Measurements from ENCODE around the gene DIAPH2.

Gene DIAPH2

DNA sequence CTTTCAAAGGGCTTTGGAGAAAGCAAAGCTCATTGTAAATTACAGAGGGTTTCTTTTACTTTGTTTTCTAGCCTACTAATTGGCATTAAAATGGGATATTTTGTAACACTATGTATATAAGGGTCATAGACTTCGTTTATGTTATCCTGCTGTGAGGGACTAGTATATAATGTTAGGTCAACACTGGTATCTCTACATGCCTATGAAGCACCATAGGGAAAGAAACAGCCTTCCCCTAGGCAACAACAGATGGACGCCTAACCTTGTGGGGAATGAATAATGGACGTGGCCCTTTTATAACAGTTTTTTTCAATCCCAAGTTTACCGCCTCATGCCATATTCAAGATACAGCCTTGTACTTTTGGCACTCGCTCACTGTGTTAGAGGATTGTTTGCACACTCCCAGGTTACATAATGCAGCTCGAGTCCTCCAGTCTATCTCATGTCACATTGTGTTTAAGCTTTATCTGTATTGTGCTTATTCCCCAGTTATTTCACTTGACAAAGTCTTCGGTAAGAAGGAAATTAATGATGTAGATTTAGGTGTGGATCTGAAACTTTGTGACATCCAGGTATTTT, 910.1 kb downstream of the DIAPH2 start:
- no peak for DNase-seq (ENCODE audit: low spot score)

DNA sequence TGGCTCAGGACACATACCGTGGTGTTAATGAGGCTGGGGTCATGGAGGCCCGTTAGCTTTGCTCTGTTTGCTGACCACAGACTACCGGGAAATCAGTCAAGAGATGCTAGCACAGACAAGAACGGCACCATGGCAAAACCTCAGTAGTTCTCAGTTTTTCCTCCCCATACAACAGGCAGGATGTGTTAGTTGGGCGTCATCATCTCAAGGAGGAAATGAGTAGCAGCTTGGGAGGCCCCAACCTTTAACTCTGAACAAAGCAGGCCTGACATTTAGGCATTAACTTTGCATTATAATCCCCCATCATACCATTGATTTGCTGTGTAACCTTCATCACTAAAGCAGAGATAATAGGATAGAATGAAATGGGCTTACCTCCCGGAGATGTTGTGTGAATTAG, 913.3 kb downstream of the DIAPH2 start:
- DNase-seq (ENCODE audit: low spot score), result no peak

GRCh38 chrX:97602465-97603258, 918.0 kb downstream of the DIAPH2 start:
- DNase-seq (ENCODE audit: low spot score), result no peak

DNA sequence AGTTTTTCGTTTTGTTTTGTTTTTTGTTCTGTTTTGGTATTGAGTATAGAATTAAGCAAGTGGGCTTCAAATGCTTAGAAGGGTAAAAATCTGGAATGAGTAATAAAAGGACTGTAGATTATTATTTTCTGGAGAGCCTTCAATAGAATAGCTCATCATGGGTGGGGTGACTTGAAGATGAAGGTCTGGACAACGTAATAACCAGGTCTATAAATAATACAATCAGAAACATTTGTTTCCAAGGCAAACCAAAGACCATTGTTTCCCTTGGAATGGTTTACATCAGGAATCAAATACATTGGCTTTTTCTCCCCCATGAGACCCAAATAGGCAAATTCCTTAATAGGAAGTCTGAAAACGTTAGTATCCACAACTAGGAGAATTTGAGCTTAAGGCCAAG, 920.6 kb downstream of the DIAPH2 start:
- no peak for DNase-seq (ENCODE audit: low spot score)

GRCh38 chrX:97609357-97609756, 924.7 kb downstream of the DIAPH2 start:
- no peak for DNase-seq (ENCODE audit: low spot score)

- DNase-seq (ENCODE audit: low spot score), result no peak
Observed at GRCh38 chrX:97609938-97610337, 925.3 kb downstream of the DIAPH2 start.

DNA sequence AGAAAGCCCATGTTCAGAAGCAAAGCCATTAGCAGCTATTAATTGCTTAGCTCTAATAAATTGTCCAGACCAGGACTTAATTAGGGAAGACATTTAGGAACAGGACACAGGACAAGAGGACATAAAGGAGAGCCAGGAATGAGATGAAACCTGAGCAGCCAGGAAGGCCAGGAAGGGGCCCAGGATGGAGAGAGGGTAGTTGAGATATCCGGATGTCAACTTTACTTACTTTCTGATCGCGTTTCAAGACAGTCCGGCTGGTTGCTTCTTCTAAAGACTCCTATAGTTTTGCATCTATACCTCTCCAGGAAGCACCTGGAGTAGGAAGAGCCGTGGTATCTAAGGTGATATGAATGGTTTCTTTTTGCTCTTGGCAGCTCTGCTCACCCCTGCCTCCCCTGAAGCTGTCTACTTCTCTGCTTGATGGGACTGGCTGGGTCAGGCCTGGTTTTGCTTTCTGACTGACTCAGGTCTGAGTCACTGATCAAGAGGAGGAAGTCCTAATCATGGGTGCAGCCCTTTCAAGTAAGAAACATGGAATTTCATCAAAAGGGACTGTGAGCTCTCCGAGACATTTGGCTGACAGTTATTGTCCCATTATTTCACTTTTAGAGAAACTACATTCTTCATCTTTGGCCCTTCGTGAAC, 932.4 kb downstream of the DIAPH2 start:
- no peak for DNase-seq (ENCODE audit: low spot score)

GRCh38 chrX:97619499-97619898, 934.9 kb downstream of the DIAPH2 start:
- DNase-seq (ENCODE audit: low spot score), result no peak

- DNase-seq (ENCODE audit: low spot score), result no peak
Observed at GRCh38 chrX:97622111-97622510, 937.5 kb downstream of the DIAPH2 start.

DNA sequence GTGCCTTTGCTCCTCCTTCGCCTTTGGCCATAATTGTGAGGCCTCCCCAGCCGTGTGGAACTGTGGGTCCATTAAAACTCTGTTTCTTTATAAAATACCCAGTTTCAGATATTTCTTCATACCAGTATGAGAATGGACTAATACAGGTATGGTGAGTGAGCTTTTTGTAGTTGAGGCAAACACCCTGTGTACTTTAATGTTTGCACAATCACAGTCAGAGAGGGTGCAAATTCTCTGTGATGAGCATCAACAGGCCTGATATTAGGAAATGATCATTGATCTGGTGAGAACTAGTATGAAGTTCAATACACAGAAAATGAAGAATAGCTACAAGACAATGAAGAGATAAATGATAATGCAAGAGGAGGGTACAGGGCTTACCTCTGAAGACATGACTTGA, 943.7 kb downstream of the DIAPH2 start:
- DNase-seq (ENCODE audit: low spot score), result no peak

DNA sequence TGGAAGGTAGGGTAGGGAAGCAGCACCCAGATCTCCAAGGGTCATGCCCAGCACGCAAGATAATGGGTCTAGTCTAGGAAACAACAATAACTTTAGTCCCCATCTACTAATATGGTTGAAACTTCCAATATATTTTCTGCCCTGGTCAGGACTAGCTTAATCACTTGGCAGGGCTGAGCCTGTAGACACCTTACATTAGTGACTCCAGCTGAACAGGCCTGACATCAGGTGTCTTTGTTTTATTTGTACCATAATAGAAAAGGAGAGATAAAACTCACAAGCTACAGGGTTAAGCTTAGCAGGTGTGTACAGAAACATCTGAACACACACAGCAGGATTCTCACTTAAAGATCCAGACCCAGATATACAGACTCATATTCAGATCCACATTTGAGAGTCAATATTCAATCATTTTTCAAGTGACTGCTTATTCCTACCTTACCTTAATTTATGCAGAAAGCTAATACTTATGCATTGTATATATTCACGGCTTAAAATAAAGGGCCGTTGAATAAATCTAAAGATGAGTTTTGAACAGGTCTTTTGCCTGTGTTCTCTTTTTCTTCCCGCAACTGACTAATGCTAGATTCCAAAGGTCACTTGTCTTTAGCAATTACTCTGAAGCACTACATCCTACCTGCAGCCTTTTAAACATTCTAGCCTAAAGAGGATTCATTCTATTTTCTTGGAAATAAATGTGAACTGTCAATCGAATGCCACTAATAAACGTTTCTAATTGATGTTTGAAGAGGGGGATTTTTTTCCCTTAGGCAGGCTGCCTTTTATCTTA, 944.4 kb downstream of the DIAPH2 start:
- DNase-seq (ENCODE audit: low spot score), result no peak

GRCh38 chrX:97629597-97629985, 944.9 kb downstream of the DIAPH2 start:
- DNase-seq (ENCODE audit: low spot score), result no peak

GRCh38 chrX:97633798-97634197, 949.2 kb downstream of the DIAPH2 start:
- DNase-seq (ENCODE audit: low spot score), result no peak

GRCh38 chrX:97636473-97637140, 952.0 kb downstream of the DIAPH2 start:
- DNase-seq (ENCODE audit: low spot score), result no peak

- DNase-seq (ENCODE audit: low spot score), result no peak
Observed at GRCh38 chrX:97637289-97637688, 952.6 kb downstream of the DIAPH2 start.

GRCh38 chrX:97638621-97639020, 954.0 kb downstream of the DIAPH2 start:
- no peak for DNase-seq (ENCODE audit: low spot score)

- no peak for DNase-seq (ENCODE audit: low spot score)
Observed at GRCh38 chrX:97639526-97639925, 954.9 kb downstream of the DIAPH2 start.
